Epithelial cell of proximal tubule (primary cell): ENCODE data around the gene OR6B3. TPM values are rescaled to one million over a fixed set of nuclear protein-coding genes. Genes with fewer than 3 reads are reported as not detected.
A peak's percentile ranks its signal among the peaks of the same experiment; 100 is the strongest.

Experiments
- DNase-seq: peaks from one replicate; pipeline ENCODE4 v3.0.0-alpha.2; 2011; ENCODE audit warnings: low read depth
- H3K4me3 ChIP-seq: 2 replicates; pipeline ENCODE4 v1.5.1; 2011; ENCODE audit warnings: low read depth, mild to moderate bottlenecking, low read length
- total RNA-seq: library from RNA; depleted of rRNA; stranded (reverse); fragments of >200 nt; gene quantifications from 2 replicates; pipeline ENCODE4 v1.2.3, GENCODE V29; 2015
- TF ChIP-seq, protein P1 (sequence below): conservative IDR thresholded peaks from 2 replicates; pipeline ENCODE4 v1.5.1; 2012; ENCODE audit warnings: low read depth, mild to moderate bottlenecking, low read length

OR6B3 gene
- total RNA-seq, 1 donor from 2014 or later = not detected

DNA sequence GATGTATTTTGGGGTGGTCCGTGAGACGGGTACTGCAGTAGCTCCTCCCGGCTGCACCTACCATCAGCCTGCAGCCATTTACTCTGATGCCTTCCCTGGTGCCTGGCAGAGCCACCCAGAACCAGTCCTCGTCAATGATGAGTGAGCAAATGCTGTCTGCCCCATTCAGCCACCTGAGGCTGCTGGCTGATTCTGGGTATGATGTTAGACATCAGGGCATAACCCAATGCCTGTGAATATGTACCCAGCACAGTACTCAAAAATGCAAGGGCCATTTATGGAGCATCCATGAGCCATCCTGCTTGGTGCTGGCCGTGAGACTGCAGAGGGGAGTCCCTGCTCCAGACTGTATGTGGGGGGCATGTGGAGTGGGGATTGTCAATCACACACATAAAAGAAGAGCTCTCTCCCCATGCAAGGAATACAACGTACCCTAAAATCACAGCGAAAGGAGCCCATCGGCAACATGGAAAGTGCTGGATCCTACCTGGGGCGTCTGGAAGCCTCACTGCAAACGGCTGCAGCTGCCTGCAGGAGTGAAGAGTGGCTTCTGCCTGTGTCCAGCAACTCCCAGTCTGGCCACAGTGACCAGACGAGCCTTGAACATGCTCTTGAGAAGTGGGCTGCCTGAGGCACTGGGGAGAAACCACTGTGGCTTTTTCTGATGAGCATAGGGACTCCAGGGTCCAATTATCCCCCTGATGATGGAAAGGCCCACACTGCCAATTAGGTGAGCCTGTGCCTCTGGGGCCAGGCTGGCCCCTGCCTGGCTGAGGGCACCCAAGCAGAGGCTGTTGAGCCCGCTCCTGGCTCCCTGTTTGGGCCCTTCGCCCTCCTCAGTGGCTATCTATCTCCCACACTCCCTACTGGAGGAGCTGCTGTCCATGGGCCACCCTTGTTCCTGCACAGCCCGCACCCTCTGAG lies 20.7 kb downstream of the OR6B3 start:
- H3K4me3 ChIP-seq = no peak overlapping the region
- TF ChIP-seq, protein P1, sequence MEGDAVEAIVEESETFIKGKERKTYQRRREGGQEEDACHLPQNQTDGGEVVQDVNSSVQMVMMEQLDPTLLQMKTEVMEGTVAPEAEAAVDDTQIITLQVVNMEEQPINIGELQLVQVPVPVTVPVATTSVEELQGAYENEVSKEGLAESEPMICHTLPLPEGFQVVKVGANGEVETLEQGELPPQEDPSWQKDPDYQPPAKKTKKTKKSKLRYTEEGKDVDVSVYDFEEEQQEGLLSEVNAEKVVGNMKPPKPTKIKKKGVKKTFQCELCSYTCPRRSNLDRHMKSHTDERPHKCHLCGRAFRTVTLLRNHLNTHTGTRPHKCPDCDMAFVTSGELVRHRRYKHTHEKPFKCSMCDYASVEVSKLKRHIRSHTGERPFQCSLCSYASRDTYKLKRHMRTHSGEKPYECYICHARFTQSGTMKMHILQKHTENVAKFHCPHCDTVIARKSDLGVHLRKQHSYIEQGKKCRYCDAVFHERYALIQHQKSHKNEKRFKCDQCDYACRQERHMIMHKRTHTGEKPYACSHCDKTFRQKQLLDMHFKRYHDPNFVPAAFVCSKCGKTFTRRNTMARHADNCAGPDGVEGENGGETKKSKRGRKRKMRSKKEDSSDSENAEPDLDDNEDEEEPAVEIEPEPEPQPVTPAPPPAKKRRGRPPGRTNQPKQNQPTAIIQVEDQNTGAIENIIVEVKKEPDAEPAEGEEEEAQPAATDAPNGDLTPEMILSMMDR = no peak
- no peak for DNase-seq

DNA sequence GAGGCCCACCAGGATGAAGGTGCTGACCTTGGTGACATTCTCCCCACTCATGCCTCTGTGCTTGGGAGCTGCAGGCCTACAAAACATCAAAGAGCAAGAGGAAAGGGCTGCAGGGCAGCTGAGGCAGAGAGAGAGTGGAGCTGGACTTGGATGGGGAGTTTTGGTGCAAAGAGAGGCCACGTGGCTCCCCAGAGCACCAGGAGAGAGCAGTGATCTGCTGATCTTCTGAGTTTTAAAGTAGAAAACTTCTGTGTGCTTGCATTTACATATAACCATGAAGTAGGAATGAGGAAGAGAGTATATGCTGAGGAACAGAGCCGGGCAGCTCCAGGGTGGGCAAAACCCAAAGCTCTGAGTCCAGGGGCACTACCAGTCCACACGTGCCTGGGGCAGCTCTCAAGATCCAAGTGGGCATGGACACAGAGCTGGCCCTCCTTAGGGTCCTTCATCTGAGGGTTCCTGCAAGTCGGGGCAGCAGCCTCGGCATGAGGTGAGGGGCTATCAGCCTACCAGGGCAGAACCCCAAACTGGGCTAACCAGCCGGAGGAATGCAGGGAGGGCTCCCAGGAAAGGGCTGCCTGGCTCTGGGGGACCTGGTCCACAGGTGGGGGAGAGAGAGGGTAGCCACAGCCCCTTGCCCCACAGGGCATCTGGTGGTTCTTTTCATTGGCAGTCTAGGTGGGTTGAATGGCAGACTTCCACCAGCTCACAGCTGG lies 22.8 kb downstream of the OR6B3 start, which contains the start of gene OR6B2:
OR6B2 (minus strand) TSS at position 51 of the 716 bp plus-strand sequence; CDS start at position 51, 0 bp downstream.
- no peak for DNase-seq
- H3K4me3 ChIP-seq = no peak within 1 kb of the TSS
- TF ChIP-seq, protein P1 = no peak

DNA sequence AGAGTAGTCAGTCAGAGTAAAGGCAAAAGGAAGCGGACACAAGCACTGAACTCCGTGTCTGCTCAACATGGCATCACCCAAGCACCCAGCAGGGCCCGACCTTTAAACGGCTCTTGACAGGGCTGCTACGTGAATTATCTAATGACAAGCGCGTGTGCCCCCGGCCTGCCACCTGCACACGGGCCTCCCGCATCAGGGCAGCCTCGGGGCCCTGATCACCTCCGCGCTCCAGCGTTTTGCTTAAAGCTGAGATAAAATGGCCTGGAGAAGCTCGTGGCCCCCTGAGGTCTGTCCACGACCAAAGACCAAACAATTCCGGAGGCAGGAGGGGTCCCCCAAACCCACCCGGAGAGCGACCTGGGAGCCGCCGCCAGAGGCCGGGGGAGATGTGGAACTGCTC lies 28.6 kb downstream of the OR6B3 start:
- TF ChIP-seq, protein P1 = no peak
- DNase-seq = no peak
- peak overlapping the region; percentile 86 for H3K4me3 ChIP-seq

DNA sequence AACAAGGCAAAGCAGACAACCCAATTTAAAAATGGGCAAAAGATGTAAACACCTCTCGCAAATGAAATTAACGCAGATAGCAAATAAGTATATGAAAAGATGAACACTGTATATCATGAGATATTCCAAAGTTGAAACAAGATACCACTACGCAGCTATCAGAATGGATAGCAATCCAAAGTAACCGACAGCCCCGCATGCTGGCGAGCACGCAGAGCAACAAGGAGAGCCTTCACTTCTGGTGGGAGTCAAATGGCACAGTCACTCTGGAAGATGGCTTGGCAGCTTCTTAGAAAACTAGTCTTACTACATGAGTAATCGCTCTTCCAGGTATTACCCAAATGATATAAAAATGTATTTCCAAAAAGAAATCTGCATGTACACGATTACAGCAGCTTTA lies 29.5 kb downstream of the OR6B3 start:
- peak overlapping the region; percentile 86 for H3K4me3 ChIP-seq
- TF ChIP-seq, protein P1 = no peak
- DNase-seq = no peak

DNA sequence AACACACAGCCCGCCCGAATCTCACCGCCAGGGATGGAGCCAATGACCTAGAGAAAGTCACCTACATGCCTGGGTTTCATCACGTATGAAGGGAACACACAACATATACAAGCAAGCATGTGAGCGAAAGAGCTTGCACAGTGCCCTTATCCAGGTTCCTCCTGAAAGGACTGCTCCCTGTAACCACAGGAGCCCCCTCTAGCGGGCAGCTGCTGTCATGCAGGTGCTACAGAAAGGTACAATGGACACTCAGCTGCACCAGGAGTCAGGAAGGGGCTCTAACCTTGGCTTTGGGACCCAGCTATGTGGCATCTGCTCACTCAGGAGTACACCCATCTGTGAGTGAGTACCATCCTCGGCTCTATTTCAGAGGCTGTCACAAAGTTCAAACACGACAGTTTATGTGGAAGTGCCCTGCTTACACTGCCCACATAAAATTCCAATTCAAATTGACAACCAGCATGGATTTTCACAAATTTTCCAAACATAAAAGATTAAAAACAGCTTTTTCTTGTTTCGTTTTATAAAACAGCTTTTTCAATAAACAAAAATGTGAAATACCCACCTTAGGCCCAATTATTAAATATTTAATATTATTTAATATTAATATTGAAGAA lies 31.7 kb downstream of the OR6B3 start:
- TF ChIP-seq, protein P1 = peak; percentile 98
- DNase-seq = no peak
- no peak overlapping the region for H3K4me3 ChIP-seq

DNA sequence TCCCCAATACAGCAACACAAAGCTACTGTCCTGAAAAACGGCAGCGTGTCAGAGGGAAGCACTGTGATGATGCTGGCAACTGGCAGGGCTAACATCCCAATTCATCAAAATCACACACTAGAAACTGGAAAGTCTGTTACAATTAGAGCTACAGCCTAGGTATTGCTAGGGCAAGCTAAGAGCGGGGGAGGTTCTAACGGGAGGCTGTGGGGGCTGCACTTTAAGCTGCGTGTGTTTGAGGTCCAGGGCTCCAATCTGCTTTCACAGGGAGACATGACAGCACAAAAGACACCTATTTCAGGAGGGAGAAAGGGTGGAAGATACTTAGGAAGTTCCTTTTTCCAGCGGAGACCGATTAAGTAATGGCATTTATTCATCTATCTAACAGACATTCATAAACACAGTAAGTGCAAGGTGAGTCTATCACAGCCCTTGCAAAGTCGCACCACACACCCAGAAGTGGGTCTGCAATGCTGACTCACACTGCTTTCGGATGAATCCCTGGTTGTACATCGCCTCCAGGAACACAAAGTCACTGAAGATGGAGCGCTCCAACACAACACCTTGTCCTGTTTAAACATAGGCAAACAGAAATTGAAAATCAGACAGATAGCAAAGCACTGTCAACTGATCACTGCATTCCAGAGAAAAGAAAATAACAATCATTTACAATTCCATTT lies 35.1 kb downstream of the OR6B3 start:
- no peak overlapping the region for H3K4me3 ChIP-seq
- TF ChIP-seq, protein P1 = no peak
- no peak for DNase-seq
